Measurements from ENCODE around the gene AGBL1.

GRCh38 chr15:86608461-86609205 lies 529.0 kb downstream of the AGBL1 start:
- no peak for TF ChIP-seq CTCF (IDR thresholded peaks at IDR 0.05)
- TF ChIP-seq EP300 (IDR thresholded peaks at IDR 0.05; ENCODE audit: low read depth): no peak
- TF ChIP-seq POLR2AphosphoS5 (IDR thresholded peaks at IDR 0.05): no peak
- TF ChIP-seq POLR2A (IDR thresholded peaks at IDR 0.05): no peak

All from transverse colon (tissue), 4 donors.